Activated CD8-positive, alpha-beta T cell treated with anti-CD3 and anti-CD28 coated beads for 36 hours (primary cell): Measurements from ENCODE around the gene REC114. TPM values are rescaled to one million over a fixed set of nuclear protein-coding genes. Genes with fewer than 3 reads are reported as not detected.
"Not testable (repeated sequence)": the region's sequence is repeated elsewhere in the genome, so short reads cannot be mapped to it uniquely, and the experiment has no call there.

Experiments
- ATAC-seq: fragments of 200-7000 bp; cut with Tn5 transposase; one replicate; pipeline ENCODE4 v1.10.0; 2021; ENCODE audit warnings: mild to moderate bottlenecking, moderate library complexity
- CTCF ChIA-PET: fragments of 350-600 bp; sonication (Branson Sonifier 250); formaldehyde crosslinking; loops from one replicate; lab custom pipeline; 2021; ENCODE audit warnings: antibody characterized with exemption; lab: Charles Lee
- POLR2A ChIA-PET: fragments of 350-600 bp; sonication (Branson Sonifier 250); formaldehyde crosslinking; loops from one replicate; lab custom pipeline; 2021; ENCODE audit warnings: antibody characterized with exemption; lab: Charles Lee
- DNase-seq: peaks from one replicate; pipeline ENCODE4 v3.0.0-alpha.2; 2020
- H3K27ac Mint-ChIP-seq: one replicate; pipeline ENCODE4 v1.8.0; 2021; ENCODE audit warnings: mild to moderate bottlenecking, mixed read lengths
- H3K27me3 Mint-ChIP-seq: one replicate; pipeline ENCODE4 v1.8.0; 2021; ENCODE audit warnings: mixed read lengths
- H3K36me3 Mint-ChIP-seq: one replicate; pipeline ENCODE4 v1.8.0; 2021; ENCODE audit warnings: low read depth, mixed read lengths
- H3K4me1 Mint-ChIP-seq: one replicate; pipeline ENCODE4 v1.8.0; 2021; ENCODE audit warnings: low read depth, mixed read lengths
- H3K4me3 Mint-ChIP-seq: one replicate; pipeline ENCODE4 v1.8.0; 2021; ENCODE audit warnings: mild to moderate bottlenecking, moderate library complexity, mixed read lengths
- H3K9me3 Mint-ChIP-seq: one replicate; pipeline ENCODE4 v1.8.0; 2021; ENCODE audit warnings: mixed read lengths
- intact Hi-C: fragments of 100-400 bp; cut with micrococcal nuclease; formaldehyde crosslinking; loops from one replicate; pipeline ENCODE4 v1.10.0; 2022
- total RNA-seq, 2 experiments: library from RNA; stranded (reverse); gene quantifications; one replicate each; pipeline ENCODE4 v1.2.3, GENCODE V29; 2021
- TF ChIP-seq, protein P1 (sequence below): fragments of 200-600 bp; IDR thresholded peaks from one replicate; pipeline ENCODE4 v1.8.0; 2022; ENCODE audit warnings: antibody characterized with exemption, mild to moderate bottlenecking

REC114 gene
- total RNA-seq, 2 experiments from 2014 or later = not detected

DNA sequence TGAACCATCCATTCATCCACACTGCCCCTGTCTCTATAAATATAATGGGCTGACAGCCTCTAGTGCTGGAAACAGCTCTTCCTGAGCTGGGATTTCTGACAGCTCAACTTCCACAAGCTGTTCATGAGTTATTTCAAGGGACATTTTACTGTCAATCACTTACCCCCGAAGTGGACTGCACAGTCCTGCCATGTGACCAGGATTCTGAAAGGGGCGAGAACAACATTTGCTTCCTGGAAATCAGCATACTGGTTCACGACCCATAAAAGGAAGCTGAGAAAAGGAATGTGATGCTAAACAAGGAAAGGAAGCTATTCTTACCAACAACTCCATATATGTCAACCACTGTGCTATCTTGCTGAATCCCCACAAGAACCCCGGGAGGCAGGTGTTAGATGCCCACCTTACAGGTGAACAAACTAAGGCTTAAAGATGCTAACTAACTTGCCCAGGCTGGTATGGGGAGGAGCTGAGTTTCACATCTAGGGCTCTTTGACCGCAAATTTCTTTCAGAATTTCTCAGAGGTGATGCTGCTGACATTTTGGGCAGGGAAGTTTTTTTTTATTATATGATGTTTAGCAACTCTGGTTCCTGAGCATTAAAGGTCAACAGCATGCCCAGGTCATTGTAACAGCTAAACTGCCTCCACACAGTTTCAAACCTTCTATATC is 16.5 kb upstream of the REC114 start:
- Mint-ChIP-seq H3K9me3 (no peaks in the 10 kb centered on the region), H3K4me1 (peaks cover 5% of the 10 kb centered on the region), H3K4me3 (no peak overlapping the region), H3K36me3 (no peaks in the 10 kb centered on the region), H3K27ac (no peak overlapping the region), H3K27me3 (peaks cover 20% of the 10 kb centered on the region)
- ChIA-PET POLR2A (no interaction called here), CTCF (interaction anchor here (1.0 kb wide), 1 partner anchor 272 kb away, joined by 3 read pairs; no protein-coding TSS in a partner anchor)
- intact Hi-C loops = no loop called here
- DNase-seq (no peak), ATAC-seq (peak; percentile 45)
- TF ChIP-seq, protein P1, sequence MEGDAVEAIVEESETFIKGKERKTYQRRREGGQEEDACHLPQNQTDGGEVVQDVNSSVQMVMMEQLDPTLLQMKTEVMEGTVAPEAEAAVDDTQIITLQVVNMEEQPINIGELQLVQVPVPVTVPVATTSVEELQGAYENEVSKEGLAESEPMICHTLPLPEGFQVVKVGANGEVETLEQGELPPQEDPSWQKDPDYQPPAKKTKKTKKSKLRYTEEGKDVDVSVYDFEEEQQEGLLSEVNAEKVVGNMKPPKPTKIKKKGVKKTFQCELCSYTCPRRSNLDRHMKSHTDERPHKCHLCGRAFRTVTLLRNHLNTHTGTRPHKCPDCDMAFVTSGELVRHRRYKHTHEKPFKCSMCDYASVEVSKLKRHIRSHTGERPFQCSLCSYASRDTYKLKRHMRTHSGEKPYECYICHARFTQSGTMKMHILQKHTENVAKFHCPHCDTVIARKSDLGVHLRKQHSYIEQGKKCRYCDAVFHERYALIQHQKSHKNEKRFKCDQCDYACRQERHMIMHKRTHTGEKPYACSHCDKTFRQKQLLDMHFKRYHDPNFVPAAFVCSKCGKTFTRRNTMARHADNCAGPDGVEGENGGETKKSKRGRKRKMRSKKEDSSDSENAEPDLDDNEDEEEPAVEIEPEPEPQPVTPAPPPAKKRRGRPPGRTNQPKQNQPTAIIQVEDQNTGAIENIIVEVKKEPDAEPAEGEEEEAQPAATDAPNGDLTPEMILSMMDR = no peak

DNA sequence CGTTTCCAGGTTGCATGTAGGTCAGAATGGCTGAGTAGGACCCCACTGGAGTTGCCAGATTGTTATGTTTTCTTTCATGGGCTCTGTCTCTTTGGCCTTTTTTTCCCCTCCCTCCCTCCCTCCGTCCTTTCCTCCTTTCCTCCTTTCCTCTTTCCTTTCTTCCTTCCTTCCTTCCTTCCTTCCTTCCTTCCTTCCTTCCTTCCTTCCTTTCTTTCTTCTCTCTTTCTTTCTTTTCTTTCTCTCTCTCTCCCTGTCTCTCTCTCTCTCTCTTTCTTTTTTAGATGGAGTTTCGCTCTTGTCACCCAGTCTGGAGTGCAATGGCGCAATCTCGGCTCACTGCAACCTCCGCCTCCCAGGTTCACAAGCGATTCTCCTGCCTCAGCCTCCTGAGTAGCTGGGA is 11.6 kb upstream of the REC114 start:
- H3K4me1 Mint-ChIP-seq, intact Hi-C loops, CTCF ChIA-PET, H3K36me3 Mint-ChIP-seq, H3K4me3 Mint-ChIP-seq, ATAC-seq, H3K27ac Mint-ChIP-seq, H3K9me3 Mint-ChIP-seq, DNase-seq, POLR2A ChIA-PET: not testable (repeated sequence)
- peaks cover 19% of the 10 kb centered on the region for H3K27me3 Mint-ChIP-seq

DNA sequence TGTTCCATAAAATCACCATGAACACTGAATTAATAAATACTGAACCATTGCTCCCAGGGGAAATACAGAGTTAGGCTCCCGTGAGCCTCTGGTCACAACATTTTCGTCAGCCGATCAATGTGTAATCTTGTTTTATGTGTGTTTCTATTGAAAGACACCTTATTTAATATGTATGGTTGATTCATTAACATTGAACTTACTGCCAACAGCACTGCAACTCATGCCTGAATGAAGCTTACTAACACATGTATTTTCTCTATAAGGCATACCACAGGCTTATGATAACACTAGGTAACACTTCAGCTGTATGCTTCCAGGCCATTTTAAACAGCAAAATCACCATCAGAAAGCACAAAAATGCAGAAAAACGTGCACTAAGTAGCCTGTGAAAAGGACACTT is 9.1 kb upstream of the REC114 start:
- POLR2A ChIA-PET = no interaction called here
- TF ChIP-seq, protein P1 = no peak
- Mint-ChIP-seq H3K9me3 (no peaks in the 10 kb centered on the region), H3K36me3 (no peaks in the 10 kb centered on the region), H3K27ac (no peak overlapping the region), H3K4me3 (no peak overlapping the region), H3K27me3 (peaks cover 17% of the 10 kb centered on the region), H3K4me1 (peaks cover 2% of the 10 kb centered on the region)
- intact Hi-C loops = no loop called here
- CTCF ChIA-PET = no interaction called here
- no peak for ATAC-seq
- no peak for DNase-seq

DNA sequence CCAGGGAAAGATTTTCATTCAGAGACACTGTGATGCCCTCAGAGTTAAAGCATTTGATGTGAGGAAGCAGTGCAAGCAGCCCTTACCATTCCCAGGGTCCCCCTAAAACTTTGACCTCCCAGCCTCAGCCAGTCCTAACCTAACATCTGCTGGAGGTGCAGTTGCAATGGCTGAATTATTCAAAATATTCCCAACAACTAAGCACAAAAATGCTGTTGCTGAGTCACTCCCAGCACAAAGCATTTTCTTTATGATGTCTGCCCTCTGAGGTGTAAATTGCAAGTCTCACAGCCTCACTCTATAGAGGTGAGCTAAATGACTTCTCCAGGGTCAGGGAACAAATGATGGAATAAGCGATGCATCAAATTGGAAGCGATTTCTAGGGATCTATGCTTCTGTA is 6.4 kb upstream of the REC114 start:
- POLR2A ChIA-PET = no interaction called here
- no peak overlapping the region for H3K27ac Mint-ChIP-seq
- peaks cover 2% of the 10 kb centered on the region for H3K4me1 Mint-ChIP-seq
- no peak overlapping the region for H3K4me3 Mint-ChIP-seq
- TF ChIP-seq, protein P1 = no peak
- H3K27me3 Mint-ChIP-seq = peaks cover 18% of the 10 kb centered on the region
- no peak for DNase-seq
- no peaks in the 10 kb centered on the region for H3K9me3 Mint-ChIP-seq
- CTCF ChIA-PET = no interaction called here
- no peak for ATAC-seq
- intact Hi-C loops = no loop called here
- H3K36me3 Mint-ChIP-seq = no peaks in the 10 kb centered on the region

DNA sequence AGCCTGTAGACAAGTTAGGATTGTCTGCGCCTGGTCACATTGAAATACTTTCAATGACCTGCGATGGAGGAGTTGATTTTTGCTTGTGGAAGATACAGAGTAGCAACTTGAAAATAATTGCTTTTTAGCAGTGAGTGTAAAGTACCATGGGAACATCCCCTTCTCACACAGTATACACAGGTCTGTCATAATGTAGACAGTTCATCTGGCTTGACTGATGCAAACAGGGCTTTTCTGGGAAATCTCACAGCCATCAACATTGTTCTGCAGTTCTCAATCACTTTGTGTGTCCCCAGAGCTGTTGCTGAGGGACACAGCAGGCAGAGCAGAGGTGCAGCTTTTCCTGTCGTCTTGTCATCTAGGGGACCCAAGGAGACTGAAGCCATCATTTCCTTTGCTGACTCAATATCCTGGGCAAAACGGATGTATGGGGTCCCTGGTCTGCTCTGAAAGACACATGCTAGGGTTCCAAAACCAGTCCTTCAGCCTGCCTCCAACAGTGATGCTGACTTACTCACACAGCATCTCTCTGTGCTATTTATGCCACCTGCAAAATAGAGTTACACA is 5.3 kb upstream of the REC114 start:
- peaks cover 19% of the 10 kb centered on the region for H3K27me3 Mint-ChIP-seq
- TF ChIP-seq, protein P1 = no peak
- H3K27ac Mint-ChIP-seq = no peak overlapping the region
- H3K9me3 Mint-ChIP-seq = no peaks in the 10 kb centered on the region
- CTCF ChIA-PET = no interaction called here
- no peak overlapping the region for H3K4me3 Mint-ChIP-seq
- POLR2A ChIA-PET = no interaction called here
- ATAC-seq (peak; percentile 42), DNase-seq (no peak)
- H3K4me1 Mint-ChIP-seq = peaks cover 2% of the 10 kb centered on the region
- intact Hi-C loops = no loop called here
- no peaks in the 10 kb centered on the region for H3K36me3 Mint-ChIP-seq
